Bronchial epithelial cell (primary cell): Measurements from ENCODE around the gene RHOT2. TPM values are rescaled to one million over a fixed set of nuclear protein-coding genes. Genes with fewer than 3 reads are reported as not detected.
A peak's percentile ranks its signal among the peaks of the same experiment; 100 is the strongest.
"Not testable (repeated sequence)": the region's sequence is repeated elsewhere in the genome, so short reads cannot be mapped to it uniquely, and the experiment has no call there.

Experiments used
- DNase-seq: peaks from one replicate; pipeline ENCODE4 v3.0.0-alpha.2; 2010; ENCODE audit warnings: low read depth
- FAIRE-seq: peaks from 2 replicates; lab custom pipeline; 2011; peaks lifted over from hg19 to GRCh38; lab: Jason Lieb, UNC
- H3K27me3 ChIP-seq: 2 replicates; pipeline ENCODE4 v1.5.1; 2011; ENCODE audit warnings: low read length; ENCODE audit not compliant: control insufficient read depth, insufficient read depth
- H3K36me3 ChIP-seq: 2 replicates; pipeline ENCODE4 v1.5.1; 2011; ENCODE audit warnings: low read length; ENCODE audit not compliant: control insufficient read depth, insufficient read depth
- H3K4me3 ChIP-seq: 2 replicates; pipeline ENCODE4 v1.5.1; 2011; ENCODE audit warnings: mild to moderate bottlenecking, low read depth, low read length, control low read depth
- CTCF ChIP-seq: IDR thresholded peaks from 2 replicates; pipeline ENCODE4 v1.5.1; 2011; ENCODE audit warnings: mild to moderate bottlenecking, moderate library complexity, low read length, control low read depth, inconsistent platforms; ENCODE audit not compliant: insufficient read depth, severe bottlenecking
- total RNA-seq: library from RNA; depleted of rRNA; stranded (reverse); fragments of >200 nt; gene quantifications from 2 replicates; pipeline ENCODE4 v1.2.1, GENCODE V29; 2014

The RHOT2 gene
- total RNA-seq, 1 donor from 2014 or later: 44.5 TPM

GRCh38 chr16:711084-711483 lies 43.2 kb downstream of the RHOT2 start:
- Histone ChIP-seq H3K36me3 (no peaks in the 10 kb centered on the region), H3K27me3 (peaks cover 20% of the 10 kb centered on the region), H3K4me3 (no peak overlapping the region)
- DNase-seq (no peak), FAIRE-seq (no peak)
- TF ChIP-seq CTCF: no peak

DNA sequence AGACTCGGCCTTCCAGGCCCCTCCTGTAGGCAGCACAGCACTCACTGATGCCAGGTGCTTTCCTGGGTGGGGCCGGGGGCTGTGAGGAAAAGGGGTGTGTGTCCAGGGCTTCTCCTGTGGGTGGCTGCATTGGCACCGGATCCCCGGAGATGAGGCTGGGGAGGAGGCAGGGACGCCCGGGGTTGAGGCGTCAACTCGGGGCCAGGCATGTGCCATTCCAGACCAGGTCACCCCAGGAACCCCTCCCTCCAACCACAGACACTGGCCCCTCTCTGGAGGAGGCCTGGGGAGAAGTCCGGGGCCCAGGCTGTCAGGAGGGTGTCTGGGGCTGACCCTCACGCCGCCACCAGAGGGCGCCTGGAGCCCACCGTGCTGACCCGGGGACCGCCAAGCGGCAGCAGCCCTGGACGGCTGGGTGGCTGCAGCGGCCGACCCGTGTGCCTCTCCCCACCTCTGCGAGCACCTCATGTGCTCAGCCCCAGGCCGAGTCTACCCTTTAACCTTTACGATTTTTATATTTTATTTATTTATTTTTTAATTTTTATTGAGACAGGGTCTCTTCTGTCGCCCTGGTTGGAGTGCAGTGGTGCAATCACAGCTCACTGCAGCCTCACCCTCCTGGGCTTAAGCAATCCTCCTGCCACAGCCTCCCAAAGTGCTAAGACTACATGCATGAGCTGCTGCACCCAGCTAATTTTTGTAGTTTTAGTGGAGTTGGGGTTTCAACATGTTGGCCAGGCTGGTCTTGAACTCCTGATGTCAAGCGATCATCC lies 43.8 kb downstream of the RHOT2 start:
- TF ChIP-seq CTCF: peak; percentile 95
- FAIRE-seq (no peak), DNase-seq (peak; percentile 28)
- no peaks in the 10 kb centered on the region for H3K36me3 ChIP-seq
- H3K27me3 ChIP-seq: peaks cover 17% of the 10 kb centered on the region
- H3K4me3 ChIP-seq: no peak overlapping the region

GRCh38 chr16:712740-713250 lies 44.9 kb downstream of the RHOT2 start:
- not testable (repeated sequence) for H3K4me3 ChIP-seq, H3K36me3 ChIP-seq
- H3K27me3 ChIP-seq: peaks cover 13% of the 10 kb centered on the region
- FAIRE-seq (peak; percentile 52), DNase-seq (peak; percentile 94)
- peak; percentile 56 for TF ChIP-seq CTCF

- H3K36me3 ChIP-seq: no peaks in the 10 kb centered on the region
- no peak overlapping the region for H3K4me3 ChIP-seq
- DNase-seq (peak; percentile 29), FAIRE-seq (no peak)
- peaks cover 11% of the 10 kb centered on the region for H3K27me3 ChIP-seq
- no peak for TF ChIP-seq CTCF
Measured at GRCh38 chr16:714079-714478, 46.1 kb downstream of the RHOT2 start.

GRCh38 chr16:714558-715476 lies 46.9 kb downstream of the RHOT2 start, which contains the start of gene METRN:
Gene METRN (plus strand): TSS chr16:715118. CDS start chr16:715290, 172 bp downstream.
- DNase-seq (peak; percentile 47), FAIRE-seq (no peak)
- TF ChIP-seq CTCF: no peak
- Histone ChIP-seq H3K4me3 (peak within 1 kb of the TSS; percentile 63), H3K27me3 (peaks cover 7% of the 10 kb centered on the region), H3K36me3 (no peaks in the 10 kb centered on the region)
